GM23248 (cell line): Measurements from ENCODE around the gene HECTD2. TPM values are rescaled to one million over a fixed set of nuclear protein-coding genes. Genes with fewer than 3 reads are reported as not detected.
A peak's percentile ranks its signal among the peaks of the same experiment; 100 is the strongest.

Experiments used
- DNase-seq: peaks from one replicate; pipeline ENCODE4 v3.0.0-alpha.2; 2015
- H2AFZ ChIP-seq: fragments of 200-600 bp; sonication (generic); 2 replicates; pipeline ENCODE4 v1.6.1; 2016; ENCODE audit warnings: antibody characterized with exemption
- H3F3A ChIP-seq: fragments of 200-600 bp; sonication (generic); 2 replicates; pipeline ENCODE4 v1.6.1; 2016; ENCODE audit warnings: mild to moderate bottlenecking, antibody characterized with exemption, mixed run types; ENCODE audit not compliant: insufficient read depth
- H3K27ac ChIP-seq: fragments of 200-600 bp; sonication (generic); 2 replicates; pipeline ENCODE4 v1.5.1; 2016; ENCODE audit warnings: mild to moderate bottlenecking
- H3K27me3 ChIP-seq: fragments of 200-600 bp; sonication (generic); replicated peaks from 2 replicates; pipeline ENCODE4 v1.6.1; 2016; ENCODE audit warnings: mild to moderate bottlenecking; ENCODE audit not compliant: insufficient read depth
- H3K36me3 ChIP-seq: fragments of 200-600 bp; sonication (generic); 2 replicates; pipeline ENCODE4 v1.6.1; 2016; ENCODE audit warnings: low read depth, mild to moderate bottlenecking
- H3K4me1 ChIP-seq: fragments of 200-600 bp; sonication (generic); 2 replicates; pipeline ENCODE4 v1.6.1; 2016; ENCODE audit warnings: mild to moderate bottlenecking; ENCODE audit not compliant: insufficient read depth
- H3K4me2 ChIP-seq: fragments of 200-600 bp; sonication (generic); one replicate; pipeline ENCODE4 v1.6.1; 2016; ENCODE audit warnings: mild to moderate bottlenecking; ENCODE audit not compliant: unreplicated experiment
- H3K4me3 ChIP-seq: fragments of 200-600 bp; sonication (generic); 2 replicates; pipeline ENCODE4 v1.5.1; 2016; ENCODE audit warnings: mild to moderate bottlenecking
- H3K79me2 ChIP-seq: fragments of 200-600 bp; sonication (generic); 2 replicates; pipeline ENCODE4 v1.6.1; 2016; ENCODE audit warnings: mild to moderate bottlenecking; ENCODE audit not compliant: insufficient read depth
- H3K9ac ChIP-seq: fragments of 200-600 bp; sonication (generic); 2 replicates; pipeline ENCODE4 v1.6.1; 2016; ENCODE audit warnings: mild to moderate bottlenecking
- H3K9me2 ChIP-seq: fragments of 200-600 bp; sonication (generic); 2 replicates; pipeline ENCODE4 v1.6.1; 2016; ENCODE audit warnings: mixed run types, mild to moderate bottlenecking, moderate library complexity; ENCODE audit not compliant: insufficient read depth
- H3K9me3 ChIP-seq: fragments of 200-600 bp; sonication (generic); one replicate; pipeline ENCODE4 v1.6.1; 2017; ENCODE audit warnings: low read depth
- H4K20me1 ChIP-seq: fragments of 200-600 bp; sonication (generic); 2 replicates; pipeline ENCODE4 v1.6.0; 2016; ENCODE audit not compliant: insufficient read depth
- EZH2 ChIP-seq: fragments of 200-600 bp; sonication (generic); IDR thresholded peaks from 2 replicates; pipeline ENCODE4 v1.6.1; 2018; ENCODE audit warnings: antibody characterized with exemption, mild to moderate bottlenecking; ENCODE audit not compliant: insufficient read depth, poor library complexity, severe bottlenecking
- EZH2phosphoT487 ChIP-seq: fragments of 200-600 bp; sonication (generic); IDR thresholded peaks from 2 replicates; pipeline ENCODE4 v1.6.1; 2018; ENCODE audit warnings: antibody characterized with exemption, moderate library complexity, mild to moderate bottlenecking, low read depth; ENCODE audit not compliant: insufficient read depth
- WGBS, 2 experiments: methylation state at CpG; one replicate each; pipeline ENCODE4 v1.1.6; 2015 to 2017; ENCODE audit warnings: low lambda C conversion rate in 2 of 2, low coverage in 1 of 2; ENCODE audit errors: missing lambda C conversion rate in 2 of 2; 5-methylcytosine and 5-hydroxymethylcytosine counted together
- in situ Hi-C: fragments of 300-500 bp; cut with MboI; formaldehyde crosslinking; loops from 2 replicates; pipeline ENCODE4 v1.15.0; 2020
- polyA plus RNA-seq: library from polyadenylated mRNA; unstranded; fragments of >200 nt; fragmentation: Nextera tagmentation; extraction: Ambion mirVana; gene quantifications from 2 replicates; pipeline ENCODE4 v1.2.1, GENCODE V29; 2016
- total RNA-seq: library from RNA; depleted of rRNA; stranded (reverse); fragments of >200 nt; shearing (Covaris generic); gene quantifications from 2 replicates; pipeline ENCODE4 v1.2.3, GENCODE V29; 2014

HECTD2 gene
- total and polyA plus RNA-seq, 2 experiments from 2014 or later, result 9.5 to 14.8 TPM

DNA sequence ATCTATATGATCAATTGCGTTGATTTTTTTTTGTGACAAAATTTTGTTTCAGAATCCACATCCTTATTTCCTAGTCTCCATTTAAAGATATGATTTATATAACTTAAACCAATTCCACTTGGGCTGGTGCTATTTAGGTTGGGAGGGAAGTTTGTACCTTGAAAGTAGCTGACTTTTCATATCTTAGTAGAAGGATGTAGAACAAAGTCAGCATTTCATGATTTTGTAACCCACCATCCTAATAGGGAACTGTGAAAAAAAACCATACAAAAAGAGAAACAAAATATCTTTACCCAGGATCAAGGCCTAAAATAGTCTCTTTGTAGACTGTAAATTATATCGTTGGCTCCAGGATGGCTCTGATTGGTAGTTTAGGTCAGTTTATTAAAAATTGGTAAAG is 8.3 kb downstream of the HECTD2 start:
- WGBS, 2 experiments, result 97 to 99% methylated on average over 2 of the region's 2 CpGs
- Histone ChIP-seq H2AFZ (no peak overlapping the region), H3K4me2 (no peak overlapping the region), H3K4me1 (peaks cover 41% of the 10 kb centered on the region), H3K27me3 (no peaks in the 10 kb centered on the region), H3K36me3 (no peaks in the 10 kb centered on the region), H3K27ac (no peak overlapping the region), H3K9me3 (no peaks in the 10 kb centered on the region), H3F3A (peaks cover 25% of the 10 kb centered on the region), H3K4me3 (no peak overlapping the region), H3K9ac (no peak overlapping the region), H3K79me2 (peaks cover 93% of the 10 kb centered on the region), H4K20me1 (no peaks in the 10 kb centered on the region; the same call in 1 of the 2 replicates), H3K9me2 (no peaks in the 10 kb centered on the region)
- no peak for DNase-seq
- no peak for TF ChIP-seq EZH2
- no peak for TF ChIP-seq EZH2phosphoT487
- in situ Hi-C loops, result no loop called here

- H3K4me3 ChIP-seq, result no peak overlapping the region
- 0 out of 2 replicates have a peak overlapping the region, but pooled peaks have one; percentile 36 for H2AFZ ChIP-seq
- no peaks in the 10 kb centered on the region for H4K20me1 ChIP-seq
Observed at GRCh38 chr10:91420868-91421267, 10.7 kb downstream of the HECTD2 start.

GRCh38 chr10:91422915-91423314 is 12.8 kb downstream of the HECTD2 start:
- Histone ChIP-seq H4K20me1 (no peaks in the 10 kb centered on the region), H3K9ac (no peak overlapping the region), H3K4me1 (peaks cover 28% of the 10 kb centered on the region), H3K27me3 (no peaks in the 10 kb centered on the region), H3K79me2 (peaks cover 83% of the 10 kb centered on the region), H3K27ac (no peak overlapping the region), H2AFZ (0 out of 2 replicates have a peak overlapping the region, but pooled peaks have one; percentile 6), H3K9me3 (no peaks in the 10 kb centered on the region), H3K9me2 (no peaks in the 10 kb centered on the region), H3F3A (no peaks in the 10 kb centered on the region), H3K4me3 (no peak overlapping the region), H3K36me3 (no peaks in the 10 kb centered on the region), H3K4me2 (no peak overlapping the region)
- 40 to 48% methylated on average over 2 of the region's 2 CpGs for WGBS, 2 experiments
- DNase-seq, result peak; percentile 47
- TF ChIP-seq EZH2phosphoT487 (no peak), EZH2 (no peak)
- in situ Hi-C loops, result no loop called here

More at GRCh38 chr10:91420868-91421267, 10.7 kb downstream of the HECTD2 start:
- H3K9me2 ChIP-seq, result no peaks in the 10 kb centered on the region
- 61 to 66% methylated on average over 2 of the region's 2 CpGs for WGBS, 2 experiments
- no peak overlapping the region for H3K9ac ChIP-seq
- peak overlapping the region; percentile 19; the same call in 1 of the 2 replicates for H3K27ac ChIP-seq
- DNase-seq, result peak; percentile 76
- peaks cover 95% of the 10 kb centered on the region for H3K79me2 ChIP-seq
- in situ Hi-C loops, result no loop called here
- H3K27me3 ChIP-seq, result no peaks in the 10 kb centered on the region
- H3K36me3 ChIP-seq, result no peaks in the 10 kb centered on the region
- H3K9me3 ChIP-seq, result no peaks in the 10 kb centered on the region
- H3F3A ChIP-seq, result peaks cover 5% of the 10 kb centered on the region; the same call in 1 of the 2 replicates
- no peak for TF ChIP-seq EZH2phosphoT487
- TF ChIP-seq EZH2, result no peak
- H3K4me2 ChIP-seq, result peak overlapping the region; percentile 37
- H3K4me1 ChIP-seq, result peaks cover 31% of the 10 kb centered on the region

DNA sequence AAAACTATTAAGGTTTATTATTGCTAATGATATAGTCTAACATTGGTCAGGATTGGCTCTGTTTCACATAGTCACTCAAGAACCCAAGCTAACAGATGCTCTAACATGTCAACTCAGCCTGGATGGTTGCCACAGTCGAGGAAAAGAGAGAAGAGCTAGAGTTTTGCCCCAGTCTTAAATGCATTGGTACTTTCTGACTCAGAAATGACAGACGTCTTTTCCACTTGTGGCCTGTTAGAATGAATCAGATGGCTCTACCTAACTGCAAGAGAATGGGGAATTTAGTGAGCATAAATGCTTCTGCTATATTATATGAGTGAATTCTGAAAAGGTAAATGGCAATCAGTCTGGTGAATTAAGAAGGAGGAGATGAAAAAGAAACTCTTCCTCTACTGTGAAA is 13.9 kb downstream of the HECTD2 start:
- no peak for TF ChIP-seq EZH2
- TF ChIP-seq EZH2phosphoT487, result no peak
- Histone ChIP-seq H3K36me3 (no peaks in the 10 kb centered on the region), H3K9ac (no peak overlapping the region), H3F3A (no peaks in the 10 kb centered on the region), H3K9me2 (no peaks in the 10 kb centered on the region), H3K9me3 (no peaks in the 10 kb centered on the region), H3K4me1 (peaks cover 28% of the 10 kb centered on the region), H3K79me2 (peaks cover 72% of the 10 kb centered on the region), H3K27me3 (no peaks in the 10 kb centered on the region), H3K4me2 (peak overlapping the region; percentile 1), H3K27ac (no peak overlapping the region), H2AFZ (no peak overlapping the region), H4K20me1 (no peaks in the 10 kb centered on the region), H3K4me3 (no peak overlapping the region)
- in situ Hi-C loops, result no loop called here
- DNase-seq, result peak; percentile 55
- 26 to 35% methylated on average over 2 of the region's 2 CpGs for WGBS, 2 experiments
